HCT116 (cell line): ENCODE data around the gene PXK. TPM values are rescaled to one million over a fixed set of nuclear protein-coding genes. Genes with fewer than 3 reads are reported as not detected.
A peak's percentile ranks its signal among the peaks of the same experiment; 100 is the strongest.

ENCODE experiments used
- ATAC-seq: fragments of 200-7000 bp; cut with Tn5 transposase; 2 replicates; pipeline ENCODE4 v1.9.1; 2020; ENCODE audit warnings: mild to moderate bottlenecking, moderate library complexity
- BruUV-seq: library from RNA; stranded (reverse); fragments of 400-500 nt; replicated peaks from 2 replicates; lab custom pipeline; 2021; lab: Mats Ljungman, UMichigan
- CTCF ChIA-PET: fragments of 300-600 bp; sonication (Branson Sonifier 250); formaldehyde crosslinking; loops from one replicate; lab custom pipeline; 2021; ENCODE audit warnings: antibody characterized with exemption; lab: Charles Lee
- POLR2A ChIA-PET: fragments of 300-600, 350-600 bp; sonication (Branson Sonifier 250); formaldehyde crosslinking; loops from one replicate; lab custom pipeline; 2021; ENCODE audit warnings: antibody characterized with exemption; lab: Charles Lee
- RAD21 ChIA-PET, 2 experiments: fragments of 300-600 bp; sonication (Branson Sonifier 250); formaldehyde crosslinking; loops; one replicate each; lab custom pipeline; 2023; ENCODE audit warnings: low total read pairs in 2 of 2; ENCODE audit not compliant: uncharacterized antibody in 2 of 2, unreplicated experiment in 2 of 2, low non-redundant PET in 1 of 2; lab: Charles Lee
- DNase-seq: peaks from one replicate; pipeline ENCODE4 v3.0.0-alpha.2; 2010; ENCODE audit warnings: low read depth, low spot score
- H2AFZ ChIP-seq: fragments of 200-600 bp; shearing (Covaris generic), sonication (generic); 2 replicates; pipeline ENCODE4 v1.6.1; 2017; ENCODE audit warnings: low read depth, mixed run types, mixed read lengths, antibody characterized with exemption, low read length; ENCODE audit not compliant: poor library complexity, severe bottlenecking
- H3K27ac ChIP-seq: 2 replicates; pipeline ENCODE4 v1.5.1; 2012; ENCODE audit warnings: low read depth, low read length
- H3K27me3 ChIP-seq: fragments of 200-600 bp; sonication (generic); 2 replicates; pipeline ENCODE4 v1.6.1; 2016; ENCODE audit warnings: mixed run types, low read length, mixed read lengths; ENCODE audit not compliant: insufficient read depth
- H3K36me3 ChIP-seq, 2 experiments: fragments of 200-500 bp in 1 of 2; fragments of 200-600 bp in 1 of 2; sonication (Bioruptor generic) in 1 of 2; sonication (generic) in 1 of 2; 2 replicates each; pipeline versions ENCODE4 v1.5.1 to v1.6.1; 2014 to 2016; ENCODE audit warnings: low read length in 2 of 2, inconsistent platforms in 1 of 2, mixed read lengths in 1 of 2, mixed run types in 1 of 2; ENCODE audit not compliant: insufficient read depth in 2 of 2, control insufficient read depth in 1 of 2
- H3K4me1 ChIP-seq, 2 experiments: fragments of 200-600 bp in 1 of 2; sonication (generic) in 1 of 2; 2 replicates each; pipeline versions ENCODE4 v1.5.1 to v1.6.1; 2012 to 2017; ENCODE audit warnings: low read length in 2 of 2, inconsistent platforms in 1 of 2, mild to moderate bottlenecking in 1 of 2, mixed read lengths in 1 of 2, mixed run types in 1 of 2, moderate library complexity in 1 of 2; ENCODE audit not compliant: insufficient read depth in 2 of 2, control insufficient read depth in 1 of 2
- H3K4me2 ChIP-seq: fragments of 200-600 bp; sonication (generic); 2 replicates; pipeline ENCODE4 v1.6.1; 2017; ENCODE audit warnings: mixed run types, low read length, mixed read lengths
- H3K4me3 ChIP-seq, 2 experiments: fragments of 200-600 bp in 1 of 2; sonication (generic) in 1 of 2; replicated peaks in 1 of 2; 2 replicates each; pipeline ENCODE4 v1.5.1; 2011 to 2016; ENCODE audit warnings: low read length in 2 of 2, control low read depth in 1 of 2, low read depth in 1 of 2, mild to moderate bottlenecking in 1 of 2, mixed read lengths in 1 of 2, mixed run types in 1 of 2
- H3K79me2 ChIP-seq: fragments of 200-600 bp; sonication (generic); 2 replicates; pipeline ENCODE4 v1.6.1; 2017; ENCODE audit warnings: mild to moderate bottlenecking, mixed run types, low read length, moderate library complexity, mixed read lengths; ENCODE audit not compliant: insufficient read depth
- H3K9ac ChIP-seq: fragments of 200-600 bp; sonication (generic); 2 replicates; pipeline ENCODE4 v1.6.1; 2016; ENCODE audit warnings: low read length, mixed read lengths
- H3K9me2 ChIP-seq: fragments of 200-600 bp; sonication (generic), shearing (Covaris generic); 2 replicates; pipeline ENCODE4 v1.6.1; 2017; ENCODE audit warnings: mixed run types, mild to moderate bottlenecking, moderate library complexity; ENCODE audit not compliant: insufficient read depth
- H3K9me3 ChIP-seq, 2 experiments: fragments of 200-500 bp in 1 of 2; fragments of 200-600 bp in 1 of 2; sonication (Bioruptor generic) in 1 of 2; sonication (generic) in 1 of 2; 2 replicates each; pipeline ENCODE4 v1.6.1; 2014 to 2017; ENCODE audit warnings: low read length in 2 of 2, mixed read lengths in 2 of 2, inconsistent platforms in 1 of 2, low read depth in 1 of 2, mild to moderate bottlenecking in 1 of 2, mixed run types in 1 of 2, moderate library complexity in 1 of 2; ENCODE audit not compliant: control insufficient read depth in 1 of 2, insufficient read depth in 1 of 2
- H4K20me1 ChIP-seq: fragments of 200-600 bp; sonication (generic), shearing (Covaris generic); 2 replicates; pipeline ENCODE4 v1.6.1; 2017; ENCODE audit warnings: mixed run types, mild to moderate bottlenecking, moderate library complexity; ENCODE audit not compliant: insufficient read depth
- CBX3 ChIP-seq: IDR thresholded peaks from 2 replicates; pipeline ENCODE4 v1.6.1; 2012; ENCODE audit warnings: low read depth
- EGR1 ChIP-seq: IDR thresholded peaks from 2 replicates; pipeline ENCODE4 v1.6.1; 2012; ENCODE audit warnings: low read depth
- ELF1 ChIP-seq: IDR thresholded peaks from 2 replicates; pipeline ENCODE4 v1.6.1; 2012; ENCODE audit warnings: low read depth, borderline replicate concordance
- EZH2phosphoT487 ChIP-seq: fragments of 200-600 bp; IDR thresholded peaks from 2 replicates; pipeline ENCODE4 v1.6.1; 2018; ENCODE audit warnings: antibody characterized with exemption, borderline replicate concordance
- JUND ChIP-seq: IDR thresholded peaks from 2 replicates; pipeline ENCODE4 v1.6.1; 2012
- POLR2A ChIP-seq: IDR thresholded peaks from 2 replicates; pipeline ENCODE4 v1.7.0; 2011; ENCODE audit warnings: borderline replicate concordance; ENCODE audit not compliant: insufficient read depth, insufficient read length; ENCODE audit errors: extremely low read depth
- SIN3A ChIP-seq: IDR thresholded peaks from 2 replicates; pipeline ENCODE4 v1.6.1; 2012; ENCODE audit warnings: low read depth
- SP1 ChIP-seq: IDR thresholded peaks from 2 replicates; pipeline ENCODE4 v1.6.1; 2012; ENCODE audit warnings: low read depth
- SRF ChIP-seq: IDR thresholded peaks from 2 replicates; pipeline ENCODE4 v1.6.1; 2012; ENCODE audit warnings: low read depth
- ZFX ChIP-seq: fragments of 450-650 bp; IDR thresholded peaks from 2 replicates; pipeline ENCODE4 v1.6.1; 2017
- ZNF274 ChIP-seq: fragments of 200-500 bp; sonication (Bioruptor generic); IDR thresholded peaks from 2 replicates; pipeline ENCODE4 v1.6.1; 2014; ENCODE audit warnings: mild to moderate bottlenecking, low read depth, low read length, inconsistent platforms
- intact Hi-C: fragments of 100-400 bp; cut with micrococcal nuclease; formaldehyde crosslinking; loops from 2 replicates; pipeline ENCODE4 v1.10.0; 2022
- total RNA-seq: library from RNA; stranded (reverse); gene quantifications from one replicate; pipeline ENCODE4 v1.2.1, GENCODE V29; 2021; ENCODE audit not compliant: unreplicated experiment

Gene PXK
- total RNA-seq, 1 experiment from 2014 or later = 10.2 TPM

- Histone ChIP-seq H3K4me2 (peak overlapping the region; percentile 95; the same call in 1 of the 2 replicates), H3K27me3 (no peaks in the 10 kb centered on the region), H3K4me3 (no peak overlapping the region), H3K36me3 (no peaks in the 10 kb centered on the region), H3K4me1 (peaks cover 14 to 33% of the 10 kb centered on the region in 2 experiments; a peak in 3 of 4 replicates), H3K9me2 (no peaks in the 10 kb centered on the region), H3K9me3 (no peaks in the 10 kb centered on the region), H3K9ac (no peak overlapping the region), H3K27ac (no peak overlapping the region), H2AFZ (no peak overlapping the region), H3K79me2 (no peaks in the 10 kb centered on the region), H4K20me1 (no peaks in the 10 kb centered on the region)
- intact Hi-C loops = no loop called here
- DNase-seq (no peak), ATAC-seq (no peak)
- ChIA-PET POLR2A (no interaction called here), RAD21 (no interaction called here), CTCF (interaction anchor here (1.2 to 1.3 kb wide), 2 partner anchors 29 to 197 kb away, joined by 3 read pairs; partner anchors contain the start of genes HTD2 and RPP14)
- TF ChIP-seq ZFX (no peak), SRF (no peak), ELF1 (no peak), POLR2A (no peak), EZH2phosphoT487 (no peak)
- no TSS peak for BruUV-seq
These were observed 2.9 kb downstream of the PXK start for GRCh38 chr3:58335652-58335947.

GRCh38 chr3:58336135-58336882, 3.6 kb downstream of the PXK start:
- no peak overlapping the region for H3K27ac ChIP-seq
- H3K9me3 ChIP-seq = no peaks in the 10 kb centered on the region
- no peaks in the 10 kb centered on the region for H3K9me2 ChIP-seq
- H3K4me1 ChIP-seq = peaks cover 14 to 33% of the 10 kb centered on the region in 2 experiments; a peak in 3 of 4 replicates
- CTCF ChIA-PET = interaction anchor here (0.7 to 1.3 kb wide), 3 partner anchors 30 to 196 kb away, joined by 3 read pairs; partner anchors contain the start of genes HTD2 and RPP14
- no peak overlapping the region for H3K4me3 ChIP-seq
- H3K27me3 ChIP-seq = no peaks in the 10 kb centered on the region
- no peak for ATAC-seq
- H2AFZ ChIP-seq = no peak overlapping the region
- intact Hi-C loops = no loop called here
- no peak for TF ChIP-seq SP1
- TF ChIP-seq SRF = no peak
- TF ChIP-seq SIN3A = no peak
- TF ChIP-seq CBX3 = no peak
- no peak for TF ChIP-seq EGR1
- no peak for TF ChIP-seq EZH2phosphoT487
- TF ChIP-seq ZNF274 = no peak
- TF ChIP-seq JUND = no peak
- TF ChIP-seq, all 23 proteins: peak for 0
- no peaks in the 10 kb centered on the region for H3K79me2 ChIP-seq
- DNase-seq = no peak
- H3K9ac ChIP-seq = no peak overlapping the region
- H4K20me1 ChIP-seq = no peaks in the 10 kb centered on the region
- BruUV-seq = no TSS peak
- H3K4me2 ChIP-seq = no peak overlapping the region
- no peaks in the 10 kb centered on the region for H3K36me3 ChIP-seq
- ChIA-PET POLR2A (no interaction called here), RAD21 (no interaction called here)
